Middle frontal gyrus (tissue), 1 donor: ENCODE measurements around the gene STK24.

Experiments used
- DNase-seq: peaks from one replicate; pipeline ENCODE4 v3.0.0-alpha.2; 2015; ENCODE audit warnings: low spot score; ENCODE audit errors: extremely low spot score

STK24 gene

GRCh38 chr13:98556968-98557631, 19.8 kb downstream of the STK24 start:
- DNase-seq = no peak

- DNase-seq = no peak
These were observed 20.6 kb downstream of the STK24 start for GRCh38 chr13:98556142-98556816.

GRCh38 chr13:98549728-98550317, 27.1 kb downstream of the STK24 start:
- DNase-seq = no peak

- DNase-seq = no peak
These were observed 27.7 kb downstream of the STK24 start for GRCh38 chr13:98549006-98549727.

GRCh38 chr13:98548230-98548629, 28.7 kb downstream of the STK24 start:
- DNase-seq = no peak

GRCh38 chr13:98547455-98547854, 29.5 kb downstream of the STK24 start:
- no peak for DNase-seq

GRCh38 chr13:98546402-98546801, 30.5 kb downstream of the STK24 start:
- no peak for DNase-seq

- no peak for DNase-seq
These were observed 32.7 kb downstream of the STK24 start for GRCh38 chr13:98544104-98544710.

GRCh38 chr13:98543378-98544103, 33.4 kb downstream of the STK24 start:
- no peak for DNase-seq

- no peak for DNase-seq
These were observed 34.1 kb downstream of the STK24 start for GRCh38 chr13:98542568-98543377.

- no peak for DNase-seq
These were observed 35.2 kb downstream of the STK24 start for GRCh38 chr13:98541701-98542203.

- no peak for DNase-seq
These were observed 35.7 kb downstream of the STK24 start for GRCh38 chr13:98541191-98541590.

- DNase-seq = no peak
These were observed 36.4 kb downstream of the STK24 start for GRCh38 chr13:98540476-98540875.

- no peak for DNase-seq
These were observed 37.2 kb downstream of the STK24 start for GRCh38 chr13:98539666-98540065.

- DNase-seq = no peak
These were observed 38.0 kb downstream of the STK24 start for GRCh38 chr13:98538876-98539275.

- DNase-seq = no peak
These were observed 39.2 kb downstream of the STK24 start for GRCh38 chr13:98537740-98538139.

GRCh38 chr13:98537306-98537705, 39.6 kb downstream of the STK24 start:
- DNase-seq = no peak

GRCh38 chr13:98536729-98537128, 40.2 kb downstream of the STK24 start:
- DNase-seq = no peak

- DNase-seq = no peak
These were observed 41.2 kb downstream of the STK24 start for GRCh38 chr13:98535501-98536354.
